ENCODE results near the gene GHDC.

- TF ChIP-seq CTCF (IDR thresholded peaks at IDR 0.05; ENCODE audit: extremely low read depth in 1 of 2, insufficient read depth in 1 of 2, low read depth in 1 of 2, low read length in 2 of 2) (no peak), POLR2A (IDR thresholded peaks at IDR 0.05; ENCODE audit: low read depth, low read length) (no peak), MYC (IDR thresholded peaks at IDR 0.05; ENCODE audit: low read depth, low read length) (no peak)
- TF ChIP-seq, protein P1, sequence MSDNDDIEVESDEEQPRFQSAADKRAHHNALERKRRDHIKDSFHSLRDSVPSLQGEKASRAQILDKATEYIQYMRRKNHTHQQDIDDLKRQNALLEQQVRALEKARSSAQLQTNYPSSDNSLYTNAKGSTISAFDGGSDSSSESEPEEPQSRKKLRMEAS (IDR thresholded peaks at IDR 0.05; ENCODE audit: insufficient read depth, insufficient read length), result no peak
Observed at GRCh38 chr17:42225646-42226045, 31.4 kb upstream of the GHDC start.

All from endothelial cell of umbilical vein (primary cell).